NCI-H345 treated with DMSO at 0.1 percent for 48 hours (cell line): ENCODE data around the gene C6orf136.

Experiments used
- DNase-seq: peaks from one replicate; lab custom pipeline; 2025; ENCODE audit not compliant: unreplicated experiment; lab: John Stamatoyannopoulos, UW

C6orf136 gene

GRCh38 chr6:30685157-30686008 lies 38.5 kb downstream of the C6orf136 start:
- no peak for DNase-seq

GRCh38 chr6:30686009-30686907 lies 39.3 kb downstream of the C6orf136 start, which contains the start of gene PPP1R18:
Gene PPP1R18 (minus strand): TSS chr6:30686645. CDS start chr6:30686018, 627 bp downstream.
- DNase-seq: no peak

DNA sequence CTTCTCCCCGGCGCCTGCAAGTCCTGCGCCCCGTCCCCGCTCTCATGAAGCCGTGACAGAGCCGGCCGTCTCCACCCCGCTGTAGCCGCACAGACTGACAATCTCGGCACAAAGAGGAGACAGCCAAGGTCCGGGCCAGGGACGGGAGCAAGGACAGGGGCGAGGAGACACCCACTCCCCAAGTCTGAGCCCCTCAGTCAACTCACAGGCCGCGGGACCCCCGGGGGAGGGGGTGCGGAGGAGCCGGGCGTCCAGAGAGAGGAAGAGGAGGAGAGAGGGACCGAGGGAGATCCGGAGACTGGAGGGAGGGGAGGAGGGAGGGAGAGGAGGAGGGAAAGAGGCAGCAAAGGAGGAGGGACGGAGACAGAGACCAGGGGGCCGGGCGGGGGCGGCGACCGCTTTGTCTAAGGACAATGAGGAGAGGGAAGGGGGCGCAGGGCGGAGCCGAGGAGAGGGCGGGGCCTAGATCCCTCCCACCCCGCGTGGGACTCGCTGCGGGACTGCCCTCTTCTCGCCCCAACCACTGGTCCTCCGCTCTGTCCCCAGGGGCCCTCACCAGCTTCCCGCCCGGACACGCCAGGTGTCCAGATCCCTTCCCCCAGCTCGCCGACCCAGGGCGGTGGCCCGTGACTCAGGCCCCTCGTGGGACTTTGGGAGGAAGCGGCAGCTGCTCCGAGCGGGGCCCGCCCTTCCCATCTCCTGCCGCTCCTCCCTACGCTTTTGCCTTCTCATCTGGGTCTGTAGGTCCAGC lies 40.1 kb downstream of the C6orf136 start:
- peak; percentile 76 for DNase-seq

- no peak for DNase-seq
These were observed 40.9 kb downstream of the C6orf136 start for GRCh38 chr6:30687659-30688431.

DNA sequence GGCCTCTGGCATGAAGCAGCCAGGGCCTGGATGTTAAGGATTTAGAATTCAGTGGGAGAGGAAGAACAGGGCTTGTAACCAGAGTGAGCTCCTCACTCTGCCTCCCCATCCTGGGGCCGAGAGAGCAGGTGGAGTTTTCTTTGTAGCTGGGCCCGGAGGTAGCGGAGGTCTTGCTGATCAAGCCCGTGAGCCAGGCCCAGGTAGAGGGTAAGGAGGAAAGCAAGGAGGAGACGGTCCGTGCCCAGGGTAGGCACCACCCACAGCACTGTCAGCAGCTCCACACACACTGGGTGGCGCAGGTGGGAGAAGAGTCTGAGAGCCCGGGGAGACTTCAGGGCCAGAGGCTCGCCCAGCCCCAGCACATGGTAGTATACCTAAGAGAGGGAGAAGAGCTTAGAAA lies 41.6 kb downstream of the C6orf136 start:
- DNase-seq: no peak

GRCh38 chr6:30689022-30689865 lies 42.3 kb downstream of the C6orf136 start:
- no peak for DNase-seq

GRCh38 chr6:30689985-30690384 lies 43.1 kb downstream of the C6orf136 start:
- DNase-seq: no peak

DNA sequence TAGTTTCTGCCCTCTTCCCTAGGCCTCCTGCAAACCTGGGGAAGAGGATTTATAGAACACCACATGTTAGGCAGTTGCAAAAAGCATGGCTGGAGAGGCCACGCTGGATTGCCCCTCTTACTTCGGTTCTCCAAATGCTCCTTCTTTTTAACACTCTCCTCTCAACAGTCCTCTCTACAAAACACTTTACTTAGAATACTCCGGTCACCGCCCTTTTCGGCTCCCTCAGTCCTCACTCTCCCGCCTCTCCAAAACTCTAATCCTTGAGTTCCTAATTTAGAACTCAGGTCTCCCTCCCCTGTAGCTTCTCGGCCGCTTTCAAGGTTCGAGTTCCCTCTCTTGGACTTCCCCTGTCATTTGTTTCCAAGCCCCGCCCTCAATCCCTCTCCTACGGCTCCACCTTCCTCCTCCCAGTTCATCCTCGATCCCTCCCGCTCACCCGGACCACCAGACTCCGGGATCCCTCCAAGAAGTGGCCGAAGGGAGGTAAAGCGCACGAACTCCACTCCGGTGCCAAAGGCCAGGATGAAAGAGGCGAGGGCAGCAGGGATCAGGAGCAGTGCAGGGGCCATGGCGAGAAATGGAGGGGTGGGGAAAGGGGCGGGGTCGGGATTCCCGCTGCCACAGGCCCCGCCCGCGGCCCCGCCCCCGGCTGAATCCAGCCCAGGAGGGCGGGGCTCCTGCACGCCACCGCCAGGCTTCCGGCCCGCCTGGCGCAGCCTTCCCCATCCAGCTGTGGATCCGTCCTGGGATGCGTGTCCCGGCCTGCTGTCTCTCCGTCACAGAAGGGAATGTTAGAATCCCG lies 43.7 kb downstream of the C6orf136 start, which contains the start of gene NRM:
Gene NRM, minus strand, starts transcription at position 582 of the 805 bp plus-strand sequence. Its CDS starts 10 bp downstream, at position 572.
- peak; percentile 80 for DNase-seq

DNA sequence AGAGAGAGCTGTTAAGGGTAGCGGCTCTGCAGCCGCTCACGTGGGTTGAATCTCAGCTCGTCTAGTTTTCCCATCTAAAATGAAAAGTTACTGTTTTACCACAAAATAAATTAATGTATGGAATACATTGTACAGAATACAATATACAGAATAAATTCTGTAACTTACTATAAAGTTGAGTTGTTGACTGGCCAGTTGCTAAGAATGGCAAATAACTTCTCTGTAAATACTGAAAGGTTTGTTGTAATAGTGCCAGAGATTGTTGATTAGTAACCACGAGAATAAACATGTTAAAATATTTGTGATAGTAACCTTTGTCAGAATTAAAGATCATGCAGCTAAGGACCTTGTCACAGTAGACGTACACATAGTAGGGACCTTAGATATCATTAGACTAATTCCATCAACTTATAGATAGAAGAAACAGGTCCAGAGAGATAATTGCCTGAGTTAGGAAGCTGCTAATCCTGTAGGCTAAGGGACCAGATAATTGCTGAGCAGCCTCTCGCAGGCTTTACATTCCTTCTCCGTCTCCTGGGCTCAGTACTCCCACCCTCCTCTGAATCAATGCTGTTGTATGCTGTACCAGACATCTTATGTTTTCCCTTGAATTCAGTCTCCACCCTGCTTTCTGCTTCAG lies 44.4 kb downstream of the C6orf136 start:
- no peak for DNase-seq

DNA sequence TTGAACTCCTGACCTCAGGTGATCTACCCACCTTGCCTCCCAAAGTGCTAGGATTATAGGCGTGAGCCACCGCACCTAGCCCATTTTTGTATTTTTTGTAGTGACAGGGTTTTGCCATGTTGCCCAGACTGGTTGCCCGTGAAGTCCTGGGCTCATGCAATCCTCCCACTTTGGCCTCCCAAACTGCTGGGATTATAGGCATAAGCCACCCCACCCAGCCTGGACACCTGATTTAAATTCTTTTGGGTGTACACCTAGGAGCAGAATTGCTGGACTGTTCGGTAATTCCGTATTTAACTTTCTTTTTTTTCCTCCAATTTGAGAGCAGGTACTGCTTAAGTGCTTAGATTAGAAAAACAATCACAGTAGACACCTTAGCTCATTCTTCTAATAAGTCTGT lies 49.5 kb downstream of the C6orf136 start:
- no peak for DNase-seq

DNA sequence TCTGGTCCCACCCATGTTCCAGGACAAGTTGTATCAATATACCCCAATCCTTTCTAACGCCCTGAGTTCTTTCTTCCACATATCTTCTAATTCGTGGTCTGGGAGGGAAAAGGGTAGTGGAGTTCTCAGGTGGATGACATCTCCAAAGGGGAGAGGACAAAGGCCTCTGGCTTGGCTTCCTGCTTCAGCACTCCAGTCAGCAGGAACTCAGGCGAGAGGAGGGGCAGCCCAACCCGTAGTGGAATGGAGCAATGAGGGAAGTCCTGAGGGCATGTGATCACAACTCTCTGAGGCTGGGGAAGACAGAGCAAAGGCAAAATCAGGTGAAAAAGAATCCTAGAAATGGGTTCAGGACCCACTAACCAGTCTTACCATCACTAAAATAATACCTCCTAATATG lies 53.4 kb downstream of the C6orf136 start:
- DNase-seq: no peak
